Right ventricle myocardium superior (tissue), 1 donor: ENCODE measurements around the gene MSH6. TPM values are rescaled to one million over a fixed set of nuclear protein-coding genes. Genes with fewer than 3 reads are reported as not detected.
A peak's percentile ranks its signal among the peaks of the same experiment; 100 is the strongest.

Source experiments
- ATAC-seq: fragments of 200-7000 bp; cut with Tn5 transposase; one replicate; pipeline ENCODE4 v1.9.1; 2020; ENCODE audit warnings: mild to moderate bottlenecking; ENCODE audit not compliant: poor library complexity
- DNase-seq: peaks from one replicate; pipeline ENCODE4 v3.0.0-alpha.2; 2020
- intact Hi-C: fragments of 100-400 bp; cut with DNase I; formaldehyde crosslinking; loops from one replicate; pipeline ENCODE4 v1.11.2; 2022
- long read RNA-seq: library from polyadenylated mRNA; unstranded; transcript quantifications from one replicate; pipeline ENCODE4 v2.0.0, GENCODE V29; 2021
- total RNA-seq: library from RNA; stranded (reverse); fragmentation: NEBNext Ultra II Directional; extraction: Animal tissue kit (Norgen Biotek cat#: 25700); gene quantifications from one replicate; pipeline ENCODE4 v1.2.1, GENCODE V29; 2021
- donor health status: DM: no; HTN: yes; CAD: no; lungs with severe emphysema.

Gene MSH6
- 25.0 TPM for total RNA-seq
- long read RNA-seq, full-length matches to known transcripts = 22 of 25 reads
- long read RNA-seq, partial matches to known transcripts = 2 of 25 reads
- long read RNA-seq, other reads (novel, unspliced or antisense) = 1 of 25 reads

GRCh38 chr2:47782671-47783485, at the start of gene MSH6:
MSH6 (plus strand) TSS chr2:47783145; CDS start chr2:47783234, 89 bp downstream.
- peak; percentile 99 for ATAC-seq
- intact Hi-C loops = loop anchor here (10.0 kb wide), 2 partner anchors 122 to 322 kb away; partner anchors contain the start of gene FBXO11
- DNase-seq = peak; percentile 92

- DNase-seq (no peak), ATAC-seq (no peak)
- intact Hi-C loops = no loop called here
These were observed 47.6 kb upstream of the MSH6 start for GRCh38 chr2:47735136-47735869.

- DNase-seq (no peak), ATAC-seq (no peak)
- intact Hi-C loops = no loop called here
These were observed 47.0 kb upstream of the MSH6 start for GRCh38 chr2:47735912-47736311.

- no peak for ATAC-seq
- DNase-seq = no peak
- intact Hi-C loops = no loop called here
These were observed 45.6 kb upstream of the MSH6 start for GRCh38 chr2:47737191-47737975.

GRCh38 chr2:47738331-47738730, 44.6 kb upstream of the MSH6 start:
- ATAC-seq (no peak), DNase-seq (no peak)
- intact Hi-C loops = no loop called here

- intact Hi-C loops = no loop called here
- ATAC-seq (no peak), DNase-seq (no peak)
These were observed 41.8 kb upstream of the MSH6 start for GRCh38 chr2:47741101-47741500.

- intact Hi-C loops = no loop called here
These were observed 41.3 kb upstream of the MSH6 start for GRCh38 chr2:47741637-47742036.

GRCh38 chr2:47744074-47744473, 38.9 kb upstream of the MSH6 start:
- no peak for DNase-seq
- no peak for ATAC-seq
- intact Hi-C loops = no loop called here

More at GRCh38 chr2:47741637-47742036, 41.3 kb upstream of the MSH6 start:
- DNase-seq (no peak), ATAC-seq (no peak)

GRCh38 chr2:47747878-47748277, 35.1 kb upstream of the MSH6 start:
- intact Hi-C loops = no loop called here
- no peak for DNase-seq
- no peak for ATAC-seq

- no peak for DNase-seq
- no peak for ATAC-seq
- intact Hi-C loops = no loop called here
These were observed 31.0 kb upstream of the MSH6 start for GRCh38 chr2:47751856-47752414.

GRCh38 chr2:47767497-47767844, 15.5 kb upstream of the MSH6 start:
- intact Hi-C loops = loop anchor here (10.0 kb wide), 1 partner anchor 433 kb away; no protein-coding TSS in a partner anchor
- DNase-seq (no peak), ATAC-seq (no peak)

- DNase-seq (peak; percentile 82), ATAC-seq (peak; percentile 88)
These were observed 14.9 kb upstream of the MSH6 start for GRCh38 chr2:47767880-47768609.

GRCh38 chr2:47769318-47769717, 13.6 kb upstream of the MSH6 start:
- ATAC-seq (no peak), DNase-seq (no peak)
- intact Hi-C loops = loop anchor here (2.0 to 10.0 kb wide), 2 partner anchors 333 to 435 kb away; no protein-coding TSS in a partner anchor

More at GRCh38 chr2:47767880-47768609, 14.9 kb upstream of the MSH6 start:
- intact Hi-C loops = loop anchor here (2.0 to 10.0 kb wide), 2 partner anchors 331 to 433 kb away; no protein-coding TSS in a partner anchor

GRCh38 chr2:47771211-47771610, 11.7 kb upstream of the MSH6 start:
- no peak for DNase-seq
- intact Hi-C loops = no loop called here

GRCh38 chr2:47772343-47772742, 10.6 kb upstream of the MSH6 start:
- DNase-seq (no peak), ATAC-seq (no peak)
- intact Hi-C loops = no loop called here

More at GRCh38 chr2:47771211-47771610, 11.7 kb upstream of the MSH6 start:
- ATAC-seq = no peak

GRCh38 chr2:47774567-47774966, 8.4 kb upstream of the MSH6 start:
- DNase-seq (no peak), ATAC-seq (no peak)
- intact Hi-C loops = no loop called here

GRCh38 chr2:47777277-47777937, 5.5 kb upstream of the MSH6 start:
- intact Hi-C loops = no loop called here
- DNase-seq (no peak), ATAC-seq (no peak)
